Panc1 (cell line): ENCODE measurements around the gene DTNB. TPM values are rescaled to one million over a fixed set of nuclear protein-coding genes. Genes with fewer than 3 reads are reported as not detected.

Experiments
- ATAC-seq: fragments of 200-7000 bp; cut with Tn5 transposase; 2 replicates; pipeline ENCODE4 v1.9.1; 2020; ENCODE audit warnings: mild to moderate bottlenecking, moderate library complexity
- BruUV-seq: library from RNA; stranded (reverse); fragments of 400-500 nt; replicated peaks from 2 replicates; lab custom pipeline; 2021; lab: Mats Ljungman, UMichigan
- CTCF ChIA-PET: fragments of 300-600 bp; sonication (Branson Sonifier 250); formaldehyde crosslinking; loops from one replicate; lab custom pipeline; 2022; ENCODE audit warnings: antibody characterized with exemption; lab: Charles Lee
- POLR2A ChIA-PET: fragments of 300-600 bp; sonication (Branson Sonifier 250); formaldehyde crosslinking; loops from one replicate; lab custom pipeline; 2022; ENCODE audit warnings: antibody characterized with exemption; lab: Charles Lee
- DNase-seq: peaks from one replicate; pipeline ENCODE4 v3.0.0-alpha.2; 2010; ENCODE audit warnings: low read depth, low spot score
- H3K27ac ChIP-seq: 2 replicates; pipeline ENCODE4 v1.5.1; 2011; ENCODE audit warnings: mild to moderate bottlenecking, low read length, inconsistent platforms
- H3K27me3 ChIP-seq: fragments of 200-500 bp; sonication (Bioruptor generic); 2 replicates; pipeline ENCODE4 v1.6.0; 2014; ENCODE audit warnings: low read length, inconsistent platforms; ENCODE audit not compliant: control insufficient read depth, insufficient read depth
- H3K36me3 ChIP-seq: fragments of 200-500 bp; sonication (Bioruptor generic); 2 replicates; pipeline ENCODE4 v1.5.1; 2014; ENCODE audit warnings: inconsistent platforms, mild to moderate bottlenecking, low read length, moderate library complexity; ENCODE audit not compliant: control insufficient read depth, insufficient read depth
- H3K4me1 ChIP-seq: 2 replicates; pipeline ENCODE4 v1.5.1; 2011; ENCODE audit warnings: inconsistent platforms, mild to moderate bottlenecking, low read length, moderate library complexity; ENCODE audit not compliant: control insufficient read depth, insufficient read depth
- H3K4me3 ChIP-seq, 2 experiments: 2 replicates each; pipeline ENCODE4 v1.5.1; 2011 to 2012; ENCODE audit warnings: low read depth in 2 of 2, low read length in 2 of 2, mild to moderate bottlenecking in 2 of 2, inconsistent platforms in 1 of 2, moderate library complexity in 1 of 2
- H3K9me3 ChIP-seq: fragments of 200-500 bp; sonication (Bioruptor generic); 2 replicates; pipeline ENCODE4 v1.5.1; 2014; ENCODE audit warnings: low read depth, mild to moderate bottlenecking, inconsistent platforms, low read length, moderate library complexity; ENCODE audit not compliant: control insufficient read depth, insufficient read depth
- POLR2AphosphoS5 ChIP-seq: IDR thresholded peaks from 2 replicates; pipeline ENCODE4 v1.6.1; 2012; ENCODE audit warnings: mild to moderate bottlenecking, low read depth, low read length, moderate library complexity
- SIN3A ChIP-seq: IDR thresholded peaks from 2 replicates; pipeline ENCODE4 v1.6.1; 2012; ENCODE audit warnings: low read depth, mild to moderate bottlenecking, low read length, moderate library complexity, borderline replicate concordance; ENCODE audit not compliant: insufficient read depth
- TCF7L2 ChIP-seq: IDR thresholded peaks from 2 replicates; pipeline ENCODE4 v1.6.1; 2011; ENCODE audit warnings: mild to moderate bottlenecking, low read depth, low read length, inconsistent platforms
- in situ Hi-C: cut with HindIII; loops from 2 replicates; pipeline ENCODE4 v1.10.0; 2016; ENCODE audit warnings: low sequenced_read_pairs, low pct_unique_long_range_greater_than_20kb
- intact Hi-C: fragments of 100-400 bp; cut with micrococcal nuclease; formaldehyde crosslinking; loops from one replicate; pipeline ENCODE4 v1.10.0; 2022; ENCODE audit not compliant: unreplicated experiment
- total RNA-seq: library from RNA; stranded (reverse); gene quantifications from one replicate; pipeline ENCODE4 v1.2.1, GENCODE V29; 2021; ENCODE audit not compliant: unreplicated experiment
- TF ChIP-seq, protein P1 (sequence below): fragments of 450-650 bp; IDR thresholded peaks from 2 replicates; pipeline ENCODE4 v1.5.1; 2017; ENCODE audit warnings: mild to moderate bottlenecking
- TF ChIP-seq, protein P2 (sequence below), 2 experiments: IDR thresholded peaks; 2 replicates each; pipeline ENCODE4 v1.6.1; 2011 to 2012; ENCODE audit warnings: low read depth in 2 of 2, control low read depth in 1 of 2, low read length in 1 of 2, mild to moderate bottlenecking in 1 of 2, moderate library complexity in 1 of 2; ENCODE audit not compliant: insufficient read depth in 1 of 2

Gene DTNB
- total RNA-seq, 1 experiment from 2014 or later = 37.8 TPM

DNA sequence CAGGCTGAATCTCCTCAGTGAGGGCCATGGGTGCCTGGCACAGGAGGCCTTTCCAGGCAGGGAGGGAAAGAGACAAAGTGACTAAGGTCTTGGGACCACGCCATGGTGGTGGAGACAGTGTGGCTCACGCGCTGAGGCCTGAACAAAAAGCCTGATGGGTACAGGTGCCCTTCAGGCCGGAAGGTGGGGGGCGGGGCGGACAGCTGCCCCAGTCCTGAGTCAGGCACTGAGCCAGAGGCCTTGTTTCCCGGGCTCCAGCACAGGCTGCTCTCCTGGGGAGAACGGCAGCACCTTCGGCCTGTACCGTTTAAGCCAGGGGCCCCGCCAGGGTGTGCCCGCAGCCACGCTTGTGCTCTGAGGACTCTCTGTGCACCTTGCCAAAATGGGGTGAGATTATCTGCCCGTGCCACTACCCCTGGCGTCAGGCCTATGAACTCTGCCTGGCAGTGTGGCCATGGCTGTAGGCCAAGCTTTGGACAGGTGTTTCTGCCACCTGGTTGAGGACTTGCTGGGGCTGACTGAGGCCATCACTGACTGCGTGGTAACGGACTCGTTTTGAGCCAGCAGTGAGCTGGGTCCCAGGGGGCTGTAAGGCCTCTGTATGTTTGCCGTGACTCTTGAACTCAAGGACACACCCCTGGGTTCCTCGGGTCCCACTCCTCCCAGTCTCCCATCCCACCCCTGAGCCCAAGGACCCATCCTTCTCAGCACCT lies 300.0 kb downstream of the DTNB start:
- H3K4me1 ChIP-seq = no peaks in the 10 kb centered on the region; the same call in 1 of the 2 replicates
- no TSS peak for BruUV-seq
- no peak for ATAC-seq
- TF ChIP-seq SIN3A (no peak), TCF7L2 (no peak), POLR2AphosphoS5 (no peak)
- TF ChIP-seq, protein P1, sequence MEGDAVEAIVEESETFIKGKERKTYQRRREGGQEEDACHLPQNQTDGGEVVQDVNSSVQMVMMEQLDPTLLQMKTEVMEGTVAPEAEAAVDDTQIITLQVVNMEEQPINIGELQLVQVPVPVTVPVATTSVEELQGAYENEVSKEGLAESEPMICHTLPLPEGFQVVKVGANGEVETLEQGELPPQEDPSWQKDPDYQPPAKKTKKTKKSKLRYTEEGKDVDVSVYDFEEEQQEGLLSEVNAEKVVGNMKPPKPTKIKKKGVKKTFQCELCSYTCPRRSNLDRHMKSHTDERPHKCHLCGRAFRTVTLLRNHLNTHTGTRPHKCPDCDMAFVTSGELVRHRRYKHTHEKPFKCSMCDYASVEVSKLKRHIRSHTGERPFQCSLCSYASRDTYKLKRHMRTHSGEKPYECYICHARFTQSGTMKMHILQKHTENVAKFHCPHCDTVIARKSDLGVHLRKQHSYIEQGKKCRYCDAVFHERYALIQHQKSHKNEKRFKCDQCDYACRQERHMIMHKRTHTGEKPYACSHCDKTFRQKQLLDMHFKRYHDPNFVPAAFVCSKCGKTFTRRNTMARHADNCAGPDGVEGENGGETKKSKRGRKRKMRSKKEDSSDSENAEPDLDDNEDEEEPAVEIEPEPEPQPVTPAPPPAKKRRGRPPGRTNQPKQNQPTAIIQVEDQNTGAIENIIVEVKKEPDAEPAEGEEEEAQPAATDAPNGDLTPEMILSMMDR = no peak
- TF ChIP-seq, protein P2, sequence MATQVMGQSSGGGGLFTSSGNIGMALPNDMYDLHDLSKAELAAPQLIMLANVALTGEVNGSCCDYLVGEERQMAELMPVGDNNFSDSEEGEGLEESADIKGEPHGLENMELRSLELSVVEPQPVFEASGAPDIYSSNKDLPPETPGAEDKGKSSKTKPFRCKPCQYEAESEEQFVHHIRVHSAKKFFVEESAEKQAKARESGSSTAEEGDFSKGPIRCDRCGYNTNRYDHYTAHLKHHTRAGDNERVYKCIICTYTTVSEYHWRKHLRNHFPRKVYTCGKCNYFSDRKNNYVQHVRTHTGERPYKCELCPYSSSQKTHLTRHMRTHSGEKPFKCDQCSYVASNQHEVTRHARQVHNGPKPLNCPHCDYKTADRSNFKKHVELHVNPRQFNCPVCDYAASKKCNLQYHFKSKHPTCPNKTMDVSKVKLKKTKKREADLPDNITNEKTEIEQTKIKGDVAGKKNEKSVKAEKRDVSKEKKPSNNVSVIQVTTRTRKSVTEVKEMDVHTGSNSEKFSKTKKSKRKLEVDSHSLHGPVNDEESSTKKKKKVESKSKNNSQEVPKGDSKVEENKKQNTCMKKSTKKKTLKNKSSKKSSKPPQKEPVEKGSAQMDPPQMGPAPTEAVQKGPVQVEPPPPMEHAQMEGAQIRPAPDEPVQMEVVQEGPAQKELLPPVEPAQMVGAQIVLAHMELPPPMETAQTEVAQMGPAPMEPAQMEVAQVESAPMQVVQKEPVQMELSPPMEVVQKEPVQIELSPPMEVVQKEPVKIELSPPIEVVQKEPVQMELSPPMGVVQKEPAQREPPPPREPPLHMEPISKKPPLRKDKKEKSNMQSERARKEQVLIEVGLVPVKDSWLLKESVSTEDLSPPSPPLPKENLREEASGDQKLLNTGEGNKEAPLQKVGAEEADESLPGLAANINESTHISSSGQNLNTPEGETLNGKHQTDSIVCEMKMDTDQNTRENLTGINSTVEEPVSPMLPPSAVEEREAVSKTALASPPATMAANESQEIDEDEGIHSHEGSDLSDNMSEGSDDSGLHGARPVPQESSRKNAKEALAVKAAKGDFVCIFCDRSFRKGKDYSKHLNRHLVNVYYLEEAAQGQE (IDR thresholded peaks at IDR 0.05; ENCODE audit: insufficient read depth in 1 of 2, low read depth in 2 of 2, low read length in 1 of 2) = no peak
- intact Hi-C loops = no loop called here
- CTCF ChIA-PET = interaction anchor here (0.7 to 1.3 kb wide), 2 partner anchors 11 to 31 kb away, joined by 4 read pairs; no protein-coding TSS in a partner anchor
- H3K27me3 ChIP-seq = no peaks in the 10 kb centered on the region
- no peak overlapping the region for H3K27ac ChIP-seq
- H3K4me3 ChIP-seq = no peak overlapping the region
- DNase-seq = no peak
- in situ Hi-C loops = no loop called here
- no peaks in the 10 kb centered on the region for H3K36me3 ChIP-seq
- no peaks in the 10 kb centered on the region for H3K9me3 ChIP-seq
- POLR2A ChIA-PET = interaction anchor here (0.5 kb wide), 1 partner anchor 11 kb away, joined by 8 read pairs; no protein-coding TSS in a partner anchor

DNA sequence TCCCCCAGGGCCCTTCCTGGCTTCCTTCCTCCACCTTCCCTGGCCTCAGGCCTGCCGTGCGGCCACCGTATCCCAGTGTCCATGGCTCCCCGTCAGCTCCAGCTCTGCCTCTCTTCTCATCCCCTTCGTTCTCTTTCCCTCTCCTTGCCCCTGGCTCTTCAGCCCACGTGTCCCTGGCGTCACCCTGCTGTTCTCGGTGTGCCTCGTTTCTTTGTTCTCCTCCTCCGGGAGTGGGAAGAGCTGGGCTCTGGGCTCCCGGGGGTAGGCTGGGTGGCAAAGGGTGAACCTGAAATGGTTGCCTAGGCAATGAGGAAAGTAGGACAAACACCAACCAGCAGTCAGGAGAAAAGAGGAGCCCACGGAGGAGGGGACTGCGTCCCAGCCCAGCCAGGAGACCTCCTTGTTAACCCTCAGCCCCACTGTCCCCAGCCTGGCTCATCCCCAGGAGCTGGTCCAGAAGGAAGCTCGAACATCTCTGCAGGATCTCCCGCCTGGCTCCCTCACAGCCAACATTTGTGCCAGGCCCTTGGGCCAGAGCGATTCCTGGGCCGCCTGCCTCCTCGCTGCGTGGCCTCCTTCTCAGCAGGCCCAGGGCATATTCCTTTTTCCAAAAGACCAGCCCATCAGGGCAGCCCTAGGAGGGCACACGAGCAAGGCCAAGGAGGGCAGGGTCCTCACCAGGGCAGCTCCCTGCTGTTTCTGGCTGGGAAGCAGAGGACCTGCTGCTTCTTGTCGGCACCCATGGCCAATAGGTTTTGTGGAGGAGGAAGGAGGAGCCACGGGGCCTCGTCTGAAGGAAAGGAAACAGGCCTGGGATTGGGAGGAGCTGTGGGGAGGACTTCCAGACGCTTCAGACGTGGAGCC lies 300.7 kb downstream of the DTNB start:
- TF ChIP-seq TCF7L2 (no peak), SIN3A (no peak), POLR2AphosphoS5 (no peak)
- TF ChIP-seq, protein P2 (IDR thresholded peaks at IDR 0.05; ENCODE audit: insufficient read depth in 1 of 2, low read depth in 2 of 2, low read length in 1 of 2) = no peak
- TF ChIP-seq, protein P1 = no peak
- POLR2A ChIA-PET = interaction anchor here (0.5 kb wide), 1 partner anchor 11 kb away, joined by 8 read pairs; no protein-coding TSS in a partner anchor
- in situ Hi-C loops (no loop called here), intact Hi-C loops (no loop called here)
- CTCF ChIA-PET = interaction anchor here (0.7 to 1.3 kb wide), 2 partner anchors 11 to 30 kb away, joined by 4 read pairs; no protein-coding TSS in a partner anchor
- DNase-seq (no peak), ATAC-seq (no peak)
- H3K27ac ChIP-seq = no peak overlapping the region
- BruUV-seq = no TSS peak
- no peak overlapping the region for H3K4me3 ChIP-seq
- H3K36me3 ChIP-seq = no peaks in the 10 kb centered on the region
- H3K4me1 ChIP-seq = no peaks in the 10 kb centered on the region; the same call in 1 of the 2 replicates
- H3K9me3 ChIP-seq = no peaks in the 10 kb centered on the region
- no peaks in the 10 kb centered on the region for H3K27me3 ChIP-seq
